SK-N-SH (cell line): Measurements from ENCODE around the gene TIE1. TPM values are rescaled to one million over a fixed set of nuclear protein-coding genes. Genes with fewer than 3 reads are reported as not detected.

Experiments used
- CTCF ChIA-PET: fragments of 300-600, 350-600 bp; formaldehyde crosslinking; extraction: SDS; loops from one replicate; lab custom pipeline; 2021; lab: Yijun Ruan, JAX
- POLR2A ChIA-PET: fragments of 350-600 bp; sonication (Branson Sonifier 250); formaldehyde crosslinking; extraction: SDS; loops from one replicate; lab custom pipeline; 2020; ENCODE audit warnings: antibody characterized with exemption, inconsistent platforms; lab: Yijun Ruan, JAX
- DNase-seq: peaks from one replicate; pipeline ENCODE4 v3.0.0; 2012
- H2AFZ ChIP-seq: fragments of 200-600 bp; sonication (generic); 2 replicates; pipeline ENCODE4 v1.8.1; 2016; ENCODE audit warnings: antibody characterized with exemption, mild to moderate bottlenecking, low read depth
- H3F3A ChIP-seq: fragments of 200-600 bp; sonication (generic); replicated peaks from 2 replicates; pipeline ENCODE3; 2016; ENCODE audit warnings: antibody characterized with exemption, mild to moderate bottlenecking; ENCODE audit not compliant: insufficient read depth
- H3K27ac ChIP-seq, 2 experiments: fragments of 200-500 bp in 1 of 2; fragments of 200-600 bp in 1 of 2; sonication (Bioruptor generic) in 1 of 2; sonication (generic), shearing (Covaris generic) in 1 of 2; 2 replicates each; pipeline versions ENCODE4 v1.5.1 to v1.6.1; 2014 to 2016; ENCODE audit warnings: low read depth in 2 of 2, inconsistent platforms in 1 of 2, low read length in 1 of 2, mild to moderate bottlenecking in 1 of 2, mixed read lengths in 1 of 2
- H3K27me3 ChIP-seq: fragments of 200-600 bp; sonication (generic), shearing (Covaris generic); 2 replicates; pipeline ENCODE4 v1.6.1; 2016; ENCODE audit warnings: mixed run types; ENCODE audit not compliant: insufficient read depth
- H3K36me3 ChIP-seq, 2 experiments: fragments of 200-500 bp in 1 of 2; fragments of 200-600 bp in 1 of 2; sonication (Bioruptor generic) in 1 of 2; sonication (generic) in 1 of 2; replicated peaks in 1 of 2; 2 replicates each; pipeline versions ENCODE3 to v1.5.1; 2014 to 2016; ENCODE audit warnings: low read length in 1 of 2, mild to moderate bottlenecking in 1 of 2; ENCODE audit not compliant: insufficient read depth in 2 of 2, control insufficient read depth in 1 of 2
- H3K4me1 ChIP-seq, 2 experiments: fragments of 200-500 bp in 1 of 2; fragments of 200-600 bp in 1 of 2; sonication (Bioruptor generic) in 1 of 2; sonication (generic), shearing (Covaris generic) in 1 of 2; 2 replicates each; pipeline versions ENCODE4 v1.5.1 to v1.6.1; 2014 to 2016; ENCODE audit warnings: low read depth in 1 of 2, low read length in 1 of 2, mixed run types in 1 of 2; ENCODE audit not compliant: insufficient read depth in 2 of 2, control insufficient read depth in 1 of 2
- H3K4me2 ChIP-seq: fragments of 200-600 bp; sonication (generic), shearing (Covaris generic); 2 replicates; pipeline ENCODE4 v1.6.1; 2017; ENCODE audit warnings: mixed run types
- H3K4me3 ChIP-seq, 2 experiments: fragments of 200-500 bp in 1 of 2; fragments of 200-600 bp in 1 of 2; sonication (Bioruptor generic) in 1 of 2; sonication (generic), shearing (Covaris generic) in 1 of 2; 2 replicates each; pipeline versions ENCODE4 v1.5.1 to v1.8.1; 2014 to 2016; ENCODE audit warnings: low read depth in 2 of 2, inconsistent platforms in 1 of 2, low read length in 1 of 2, mild to moderate bottlenecking in 1 of 2, mixed read lengths in 1 of 2, moderate library complexity in 1 of 2
- H3K79me2 ChIP-seq: fragments of 200-600 bp; sonication (generic); 2 replicates; pipeline ENCODE4 v1.8.1; 2017; ENCODE audit warnings: mild to moderate bottlenecking; ENCODE audit not compliant: insufficient read depth
- H3K9ac ChIP-seq: fragments of 200-600 bp; sonication (generic); 2 replicates; pipeline ENCODE4 v1.6.1; 2017; ENCODE audit warnings: mixed run types
- H3K9me2 ChIP-seq: fragments of 200-600 bp; sonication (generic); 2 replicates; pipeline ENCODE4 v1.6.1; 2017; ENCODE audit warnings: mixed run types
- H3K9me3 ChIP-seq: fragments of 200-600 bp; sonication (generic); 2 replicates; pipeline ENCODE4 v1.6.1; 2017; ENCODE audit warnings: mixed run types, mild to moderate bottlenecking, moderate library complexity
- H4K20me1 ChIP-seq: fragments of 200-600 bp; sonication (generic); 2 replicates; pipeline ENCODE4 v1.6.1; 2017; ENCODE audit warnings: mild to moderate bottlenecking, mixed run types; ENCODE audit not compliant: insufficient read depth
- FOSL2 ChIP-seq: IDR thresholded peaks from 2 replicates; pipeline ENCODE4 v1.4.0; 2012; ENCODE audit warnings: low read depth, mild to moderate bottlenecking, moderate library complexity, borderline replicate concordance
- GABPA ChIP-seq: IDR thresholded peaks from 2 replicates; pipeline ENCODE4 v1.4.0; 2012; ENCODE audit warnings: low read depth, mild to moderate bottlenecking
- NFIC ChIP-seq: IDR thresholded peaks from 2 replicates; pipeline ENCODE4 v1.4.0; 2012; ENCODE audit warnings: borderline replicate concordance
- NRF1 ChIP-seq: IDR thresholded peaks from 2 replicates; pipeline ENCODE4 v1.6.1; 2012; ENCODE audit warnings: low read depth, mild to moderate bottlenecking, low read length
- POLR2AphosphoS5 ChIP-seq: IDR thresholded peaks from 2 replicates; pipeline ENCODE4 v1.6.1; 2012; ENCODE audit warnings: low read depth, low read length
- RAD21 ChIP-seq: IDR thresholded peaks from 2 replicates; pipeline ENCODE4 v1.6.1; 2012; ENCODE audit warnings: mild to moderate bottlenecking, low read length
- TEAD4 ChIP-seq: IDR thresholded peaks from 2 replicates; pipeline ENCODE4 v1.4.0; 2012; ENCODE audit warnings: mild to moderate bottlenecking, borderline replicate concordance; ENCODE audit not compliant: insufficient read depth
- WGBS: methylation state at CpG from one replicate; pipeline ENCODE4 v1.1.6; 2017; ENCODE audit warnings: low lambda C conversion rate; 5-methylcytosine and 5-hydroxymethylcytosine counted together
- polyA plus RNA-seq, 3 experiments: library from polyadenylated mRNA; depleted of rRNA; stranded (reverse); fragments of >200 nt; gene quantifications; 2 replicates each; pipeline ENCODE4 v1.2.3, GENCODE V29; 2012
- TF ChIP-seq, protein P1 (sequence below): fragments of 150-350 bp; IDR thresholded peaks from 2 replicates; pipeline ENCODE4 v1.6.1; 2016; ENCODE audit warnings: mild to moderate bottlenecking, low read depth, low read length
- TF ChIP-seq, protein P2 (sequence below): IDR thresholded peaks from 2 replicates; pipeline ENCODE4; 2012

The TIE1 gene
- polyA plus RNA-seq, 1 of the 3 experiments (the other 2 are of a cell fraction), result 1.6 TPM

DNA sequence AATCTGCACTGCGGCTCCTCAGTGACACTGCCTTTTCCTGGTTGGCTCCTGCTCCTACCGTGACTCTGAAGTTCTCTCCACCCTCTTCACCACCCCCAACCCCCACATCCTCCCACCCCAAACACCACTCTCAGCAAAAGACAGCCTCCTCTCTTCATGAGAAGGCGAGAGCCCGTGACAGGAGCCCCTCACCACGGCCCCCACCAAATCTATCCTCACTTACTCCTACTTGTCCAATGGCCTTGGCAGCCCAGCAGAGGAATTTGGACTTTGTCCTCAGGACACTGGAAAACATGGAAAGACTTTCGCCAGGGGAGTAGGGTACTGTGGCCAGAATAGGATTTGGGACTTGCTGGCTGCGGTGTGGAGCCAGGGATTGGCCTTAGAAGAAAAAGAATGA lies 24.1 kb upstream of the TIE1 start:
- WGBS, result 27% methylated on average over 7 of the region's 7 CpGs
- CTCF ChIA-PET, result interaction anchor here (0.8 to 1.9 kb wide), 2 partner anchors 12 to 50 kb away, joined by 3 to 5 read pairs; no protein-coding TSS in a partner anchor

GRCh38 chr1:43277116-43277876 lies 23.5 kb upstream of the TIE1 start:
- CTCF ChIA-PET, result interaction anchor here (0.8 to 1.9 kb wide), 3 partner anchors 11 to 50 kb away, joined by 3 to 5 read pairs (median 4); no protein-coding TSS in a partner anchor
- 54% methylated on average over 7 of the region's 7 CpGs for WGBS

More for the DNA sequence above, 24.1 kb upstream of the TIE1 start:
- no peak overlapping the region for H2AFZ ChIP-seq
- DNase-seq, result no peak
- no peaks in the 10 kb centered on the region for H3K9me2 ChIP-seq
- no peaks in the 10 kb centered on the region for H3K36me3 ChIP-seq
- POLR2A ChIA-PET, result no interaction called here
- no peaks in the 10 kb centered on the region; a peak in 1 of 4 replicates for H3K4me1 ChIP-seq
- H3F3A ChIP-seq, result no peaks in the 10 kb centered on the region
- TF ChIP-seq, protein P1, sequence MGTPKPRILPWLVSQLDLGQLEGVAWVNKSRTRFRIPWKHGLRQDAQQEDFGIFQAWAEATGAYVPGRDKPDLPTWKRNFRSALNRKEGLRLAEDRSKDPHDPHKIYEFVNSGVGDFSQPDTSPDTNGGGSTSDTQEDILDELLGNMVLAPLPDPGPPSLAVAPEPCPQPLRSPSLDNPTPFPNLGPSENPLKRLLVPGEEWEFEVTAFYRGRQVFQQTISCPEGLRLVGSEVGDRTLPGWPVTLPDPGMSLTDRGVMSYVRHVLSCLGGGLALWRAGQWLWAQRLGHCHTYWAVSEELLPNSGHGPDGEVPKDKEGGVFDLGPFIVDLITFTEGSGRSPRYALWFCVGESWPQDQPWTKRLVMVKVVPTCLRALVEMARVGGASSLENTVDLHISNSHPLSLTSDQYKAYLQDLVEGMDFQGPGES, result no peak
- TF ChIP-seq FOSL2 (no peak), POLR2AphosphoS5 (no peak), NRF1 (no peak), RAD21 (no peak), TEAD4 (no peak)
- no peak overlapping the region for H3K4me2 ChIP-seq
- no peaks in the 10 kb centered on the region for H3K79me2 ChIP-seq
- no peak overlapping the region for H3K4me3 ChIP-seq
- no peaks in the 10 kb centered on the region for H3K9me3 ChIP-seq
- peaks cover 11% of the 10 kb centered on the region; the same call in 1 of the 2 replicates for H3K27me3 ChIP-seq
- no peaks in the 10 kb centered on the region for H4K20me1 ChIP-seq
- no peak overlapping the region for H3K9ac ChIP-seq
- no peak overlapping the region for H3K27ac ChIP-seq

More at GRCh38 chr1:43277116-43277876, 23.5 kb upstream of the TIE1 start:
- no peaks in the 10 kb centered on the region for H3K9me3 ChIP-seq
- H3F3A ChIP-seq, result no peaks in the 10 kb centered on the region
- H3K4me1 ChIP-seq, result no peaks in the 10 kb centered on the region; a peak in 1 of 4 replicates
- no peaks in the 10 kb centered on the region for H3K79me2 ChIP-seq
- H4K20me1 ChIP-seq, result no peaks in the 10 kb centered on the region
- no peaks in the 10 kb centered on the region for H3K9me2 ChIP-seq
- no peak overlapping the region for H2AFZ ChIP-seq
- H3K9ac ChIP-seq, result no peak overlapping the region
- H3K27me3 ChIP-seq, result peaks cover 11% of the 10 kb centered on the region; the same call in 1 of the 2 replicates
- no peak overlapping the region for H3K4me2 ChIP-seq
- no peaks in the 10 kb centered on the region for H3K36me3 ChIP-seq
- TF ChIP-seq GABPA (no peak), NFIC (no peak)
- TF ChIP-seq, protein P2, sequence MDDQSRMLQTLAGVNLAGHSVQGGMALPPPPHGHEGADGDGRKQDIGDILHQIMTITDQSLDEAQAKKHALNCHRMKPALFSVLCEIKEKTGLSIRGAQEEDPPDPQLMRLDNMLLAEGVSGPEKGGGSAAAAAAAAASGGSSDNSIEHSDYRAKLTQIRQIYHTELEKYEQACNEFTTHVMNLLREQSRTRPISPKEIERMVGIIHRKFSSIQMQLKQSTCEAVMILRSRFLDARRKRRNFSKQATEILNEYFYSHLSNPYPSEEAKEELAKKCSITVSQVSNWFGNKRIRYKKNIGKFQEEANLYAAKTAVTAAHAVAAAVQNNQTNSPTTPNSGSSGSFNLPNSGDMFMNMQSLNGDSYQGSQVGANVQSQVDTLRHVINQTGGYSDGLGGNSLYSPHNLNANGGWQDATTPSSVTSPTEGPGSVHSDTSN, result no peak
- no peak overlapping the region for H3K27ac ChIP-seq
- DNase-seq, result no peak
- POLR2A ChIA-PET, result no interaction called here
- H3K4me3 ChIP-seq, result no peak overlapping the region
